Natural killer cell (primary cell): ENCODE measurements around the gene CCDC91. TPM values are rescaled to one million over a fixed set of nuclear protein-coding genes. Genes with fewer than 3 reads are reported as not detected.

Experiments
- ATAC-seq, 3 donors: fragments of 150-1000 bp in 2 of 3; fragments of 200-7000 bp in 1 of 3; cut with Tn5 transposase; 1 replicate in 1 of 3; 2 replicates in 2 of 3; pipeline ENCODE4 v1.10.0; 2021; ENCODE audit warnings: mild to moderate bottlenecking in 2 of 3, moderate library complexity in 2 of 3
- DNase-seq, 2 donors: peaks; one replicate each; pipeline versions ENCODE4 v3.0.0 to v3.0.0-alpha.2; 2013 to 2021; ENCODE audit warnings: mixed read lengths in 1 of 2
- H3K27ac ChIP-seq: one replicate; pipeline ENCODE4 v1.5.1; 2013; ENCODE audit warnings: mild to moderate bottlenecking, low read length
- H3K27me3 ChIP-seq: one replicate; pipeline ENCODE4 v1.6.1; 2013; ENCODE audit warnings: low read length; ENCODE audit not compliant: control insufficient read depth, insufficient read depth
- H3K36me3 ChIP-seq: one replicate; pipeline ENCODE4 v1.6.1; 2013; ENCODE audit warnings: low read length; ENCODE audit not compliant: control insufficient read depth, insufficient read depth
- H3K4me1 ChIP-seq: one replicate; pipeline ENCODE4 v1.6.1; 2013; ENCODE audit warnings: low read length; ENCODE audit not compliant: control insufficient read depth, insufficient read depth
- H3K4me3 ChIP-seq: one replicate; pipeline ENCODE4 v1.5.1; 2013; ENCODE audit warnings: low read length
- H3K9me3 ChIP-seq: one replicate; pipeline ENCODE4 v1.6.1; 2013; ENCODE audit warnings: low read length; ENCODE audit not compliant: control insufficient read depth, insufficient read depth
- H3K27ac Mint-ChIP-seq, 2 donors: one replicate each; pipeline ENCODE4 v1.8.0; 2022; ENCODE audit warnings: mild to moderate bottlenecking in 2 of 2, mixed read lengths in 2 of 2, moderate library complexity in 1 of 2
- H3K27me3 Mint-ChIP-seq, 2 donors: one replicate each; pipeline ENCODE4 v1.8.0; 2022; ENCODE audit warnings: low read depth in 2 of 2, mixed read lengths in 2 of 2
- H3K36me3 Mint-ChIP-seq: one replicate; pipeline ENCODE4 v1.8.0; 2022; ENCODE audit warnings: mixed read lengths
- H3K4me1 Mint-ChIP-seq, 2 donors: one replicate each; pipeline ENCODE4 v1.8.0; 2022; ENCODE audit warnings: mixed read lengths in 2 of 2
- H3K4me3 Mint-ChIP-seq: one replicate; pipeline ENCODE4 v1.8.0; 2022; ENCODE audit warnings: mild to moderate bottlenecking, moderate library complexity, mixed read lengths
- H3K9me3 Mint-ChIP-seq, 2 donors: one replicate each; pipeline ENCODE4 v1.8.0; 2022; ENCODE audit warnings: mixed read lengths in 2 of 2
- WGBS: methylation state at CpG from one replicate; pipeline ENCODE4 v1.1.7; 2013; ENCODE audit warnings: missing lambda C conversion rate; ENCODE audit not compliant: insufficient coverage; 5-methylcytosine and 5-hydroxymethylcytosine counted together
- intact Hi-C: fragments of 100-400 bp; cut with micrococcal nuclease; formaldehyde crosslinking; loops from one replicate; pipeline ENCODE4 v1.14.2; 2022
- total RNA-seq, 4 donors: library from RNA; stranded (reverse); fragments of 120-200 nt in 1 of 4; gene quantifications; one replicate each; pipeline versions ENCODE4 v1.2.3 to v1.2.4, GENCODE V29; 2013 to 2022
- TF ChIP-seq, protein P1 (sequence below): fragments of 200-600 bp; IDR thresholded peaks from one replicate; pipeline ENCODE4 v1.8.0; 2022; ENCODE audit warnings: antibody characterized with exemption

Gene CCDC91
- total RNA-seq, 3 donors from 2014 or later (not counting 1 experiment from before 2014, with no cell fraction given) = 48.8 to 65.8 (median 60.2) TPM

DNA sequence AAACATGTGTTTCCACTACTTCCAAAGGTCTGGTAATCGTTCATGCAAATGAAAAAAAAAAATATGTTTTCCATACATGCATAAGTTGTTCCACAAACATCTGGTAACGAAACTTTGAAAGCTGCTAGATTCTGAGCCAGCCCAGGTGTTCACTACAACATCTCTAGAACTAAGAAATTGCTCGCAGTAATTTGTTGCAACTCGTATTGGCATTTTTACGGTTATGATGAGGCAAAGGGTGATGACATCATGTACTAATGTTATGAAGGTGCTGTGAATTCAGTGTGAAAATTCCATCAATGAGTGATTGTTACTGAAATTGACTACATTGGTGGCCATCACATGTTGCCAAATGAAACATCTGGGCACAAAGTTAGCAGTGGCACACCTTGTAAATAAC is 31.9 kb upstream of the CCDC91 start:
- H3K36me3 Mint-ChIP-seq = peaks cover 8% of the 10 kb centered on the region

DNA sequence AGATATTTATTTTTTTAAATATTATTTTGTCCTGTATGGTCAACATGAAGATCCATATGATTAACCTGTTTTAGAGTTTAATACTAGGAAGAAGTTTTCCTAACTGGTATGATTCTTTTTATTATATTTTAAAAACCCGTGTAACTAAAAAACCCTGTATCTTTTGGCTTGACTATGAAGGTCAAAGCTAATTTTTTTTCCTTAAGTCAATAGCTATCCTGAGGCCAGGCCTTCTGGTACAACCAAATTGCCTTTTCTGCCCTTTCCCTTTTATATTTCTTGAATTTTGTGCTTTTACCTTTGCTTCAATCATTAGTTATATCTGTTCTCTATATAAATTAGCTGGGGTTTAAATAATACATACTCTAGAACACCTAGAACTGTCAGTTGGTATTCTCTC is 30.6 kb upstream of the CCDC91 start:
- H3K27ac Mint-ChIP-seq = no peak overlapping the region
- H3K27me3 ChIP-seq = no peaks in the 10 kb centered on the region
- H3K36me3 Mint-ChIP-seq = peaks cover 8% of the 10 kb centered on the region
- H3K27ac ChIP-seq = no peak overlapping the region
- TF ChIP-seq, protein P1, sequence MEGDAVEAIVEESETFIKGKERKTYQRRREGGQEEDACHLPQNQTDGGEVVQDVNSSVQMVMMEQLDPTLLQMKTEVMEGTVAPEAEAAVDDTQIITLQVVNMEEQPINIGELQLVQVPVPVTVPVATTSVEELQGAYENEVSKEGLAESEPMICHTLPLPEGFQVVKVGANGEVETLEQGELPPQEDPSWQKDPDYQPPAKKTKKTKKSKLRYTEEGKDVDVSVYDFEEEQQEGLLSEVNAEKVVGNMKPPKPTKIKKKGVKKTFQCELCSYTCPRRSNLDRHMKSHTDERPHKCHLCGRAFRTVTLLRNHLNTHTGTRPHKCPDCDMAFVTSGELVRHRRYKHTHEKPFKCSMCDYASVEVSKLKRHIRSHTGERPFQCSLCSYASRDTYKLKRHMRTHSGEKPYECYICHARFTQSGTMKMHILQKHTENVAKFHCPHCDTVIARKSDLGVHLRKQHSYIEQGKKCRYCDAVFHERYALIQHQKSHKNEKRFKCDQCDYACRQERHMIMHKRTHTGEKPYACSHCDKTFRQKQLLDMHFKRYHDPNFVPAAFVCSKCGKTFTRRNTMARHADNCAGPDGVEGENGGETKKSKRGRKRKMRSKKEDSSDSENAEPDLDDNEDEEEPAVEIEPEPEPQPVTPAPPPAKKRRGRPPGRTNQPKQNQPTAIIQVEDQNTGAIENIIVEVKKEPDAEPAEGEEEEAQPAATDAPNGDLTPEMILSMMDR = no peak
- DNase-seq (no peak), ATAC-seq (no peak)
- H3K4me1 ChIP-seq = no peaks in the 10 kb centered on the region
- 86% methylated on average over 1 of the region's 1 CpG for WGBS
- no peak overlapping the region for H3K4me3 Mint-ChIP-seq
- H3K4me1 Mint-ChIP-seq = no peaks in the 10 kb centered on the region
- no peaks in the 10 kb centered on the region for H3K9me3 ChIP-seq
- no peaks in the 10 kb centered on the region for H3K36me3 ChIP-seq
- H3K9me3 Mint-ChIP-seq = no peaks in the 10 kb centered on the region
- peaks cover 0 to 11% of the 10 kb centered on the region in 2 donors for H3K27me3 Mint-ChIP-seq
- H3K4me3 ChIP-seq = no peak overlapping the region
- intact Hi-C loops = no loop called here

More for the DNA sequence above, 31.9 kb upstream of the CCDC91 start:
- peaks cover 0 to 11% of the 10 kb centered on the region in 2 donors for H3K27me3 Mint-ChIP-seq
- 87% methylated on average over 5 of the region's 5 CpGs for WGBS
- intact Hi-C loops = no loop called here
- Histone ChIP-seq H3K27me3 (no peaks in the 10 kb centered on the region), H3K27ac (no peak overlapping the region), H3K36me3 (no peaks in the 10 kb centered on the region), H3K4me3 (no peak overlapping the region), H3K9me3 (no peaks in the 10 kb centered on the region), H3K4me1 (no peaks in the 10 kb centered on the region)
- no peaks in the 10 kb centered on the region for H3K9me3 Mint-ChIP-seq
- H3K4me1 Mint-ChIP-seq = no peaks in the 10 kb centered on the region
- ATAC-seq (no peak), DNase-seq (no peak)
- H3K27ac Mint-ChIP-seq = no peak overlapping the region
- H3K4me3 Mint-ChIP-seq = no peak overlapping the region
- TF ChIP-seq, protein P1 = no peak

DNA sequence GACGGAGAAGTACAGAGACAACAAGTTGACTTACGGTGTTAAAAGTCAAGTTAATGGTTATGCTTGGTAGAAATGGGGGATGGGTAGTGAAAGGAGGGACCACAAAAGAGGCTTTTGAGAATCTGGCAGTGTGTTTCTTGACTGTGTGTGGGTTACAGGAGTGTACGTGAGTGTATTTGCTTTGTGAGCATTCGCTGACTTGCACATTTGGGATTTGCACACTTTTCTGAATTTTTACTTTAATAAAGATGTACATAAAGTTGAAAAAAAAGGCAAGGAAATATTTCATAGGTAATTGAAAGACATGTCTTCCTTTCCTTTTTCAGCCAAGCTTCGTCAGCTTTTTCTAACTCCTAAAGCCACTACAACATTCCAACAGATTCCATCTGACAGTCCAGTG is 28.6 kb upstream of the CCDC91 start:
- intact Hi-C loops = no loop called here
- no peak overlapping the region for H3K4me3 Mint-ChIP-seq
- Histone ChIP-seq H3K27ac (no peak overlapping the region), H3K27me3 (no peaks in the 10 kb centered on the region), H3K36me3 (no peaks in the 10 kb centered on the region), H3K4me3 (no peak overlapping the region), H3K9me3 (no peaks in the 10 kb centered on the region), H3K4me1 (no peaks in the 10 kb centered on the region)
- DNase-seq = no peak
- no peaks in the 10 kb centered on the region for H3K4me1 Mint-ChIP-seq
- peaks cover 8% of the 10 kb centered on the region for H3K36me3 Mint-ChIP-seq
- no peak overlapping the region for H3K27ac Mint-ChIP-seq
- no peak for ATAC-seq
- peaks cover 0 to 11% of the 10 kb centered on the region in 2 donors for H3K27me3 Mint-ChIP-seq
- H3K9me3 Mint-ChIP-seq = no peaks in the 10 kb centered on the region
- WGBS = 99% methylated on average over 4 of the region's 5 CpGs
- TF ChIP-seq, protein P1 = no peak

DNA sequence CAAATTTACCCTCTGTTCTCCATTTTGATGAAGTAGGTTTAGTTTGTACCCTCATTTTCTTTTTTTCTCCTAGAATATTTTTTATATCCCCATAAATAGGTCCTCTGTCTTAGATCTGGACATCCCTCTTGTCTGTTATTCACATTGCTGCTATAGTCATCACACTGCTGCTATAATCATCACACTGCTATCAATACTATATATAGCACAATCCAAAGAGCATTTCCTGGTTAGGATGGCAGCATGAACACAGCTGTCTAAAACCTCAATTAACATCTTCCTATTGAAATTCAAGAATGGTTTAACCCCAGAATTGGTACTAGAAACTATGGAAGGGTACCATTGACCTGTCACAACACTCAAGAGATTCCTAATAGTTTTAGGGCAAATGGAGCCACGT is 27.6 kb upstream of the CCDC91 start:
- H3K4me1 Mint-ChIP-seq = no peaks in the 10 kb centered on the region
- no peaks in the 10 kb centered on the region for H3K9me3 ChIP-seq
- no peak overlapping the region for H3K4me3 Mint-ChIP-seq
- H3K4me1 ChIP-seq = no peaks in the 10 kb centered on the region
- peaks cover 0 to 11% of the 10 kb centered on the region in 2 donors for H3K27me3 Mint-ChIP-seq
- DNase-seq (no peak), ATAC-seq (no peak)
- intact Hi-C loops = no loop called here
- TF ChIP-seq, protein P1 = no peak
- no peaks in the 10 kb centered on the region for H3K36me3 ChIP-seq
- no peaks in the 10 kb centered on the region for H3K27me3 ChIP-seq
- H3K4me3 ChIP-seq = no peak overlapping the region
- H3K27ac Mint-ChIP-seq = no peak overlapping the region
- WGBS = 91% methylated on average over 1 of the region's 1 CpG
- no peak overlapping the region for H3K27ac ChIP-seq
- H3K36me3 Mint-ChIP-seq = peaks cover 8% of the 10 kb centered on the region
- H3K9me3 Mint-ChIP-seq = no peaks in the 10 kb centered on the region
